Hindlimb muscle (tissue), 1 donor: ENCODE results near the gene AFG1L. TPM values are rescaled to one million over a fixed set of nuclear protein-coding genes. Genes with fewer than 3 reads are reported as not detected.
"Not testable (repeated sequence)": the region's sequence is repeated elsewhere in the genome, so short reads cannot be mapped to it uniquely, and the experiment has no call there.

ENCODE experiments used
- DNase-seq: peaks from one replicate; pipeline ENCODE4 v3.0.0-alpha.2; 2013
- polyA plus RNA-seq: library from polyadenylated mRNA; unstranded; fragments of 120-200 nt; gene quantifications from one replicate; pipeline ENCODE4 v1.2.1, GENCODE V29; 2013; ENCODE audit not compliant: insufficient read length

The AFG1L gene
- polyA plus RNA-seq, 1 donor = 6.7 TPM

GRCh38 chr6:108355120-108355519 lies 60.3 kb downstream of the AFG1L start:
- DNase-seq = no peak

GRCh38 chr6:108355890-108356289 lies 61.0 kb downstream of the AFG1L start:
- DNase-seq = no peak

GRCh38 chr6:108359901-108360882 lies 65.3 kb downstream of the AFG1L start:
- no peak for DNase-seq

DNA sequence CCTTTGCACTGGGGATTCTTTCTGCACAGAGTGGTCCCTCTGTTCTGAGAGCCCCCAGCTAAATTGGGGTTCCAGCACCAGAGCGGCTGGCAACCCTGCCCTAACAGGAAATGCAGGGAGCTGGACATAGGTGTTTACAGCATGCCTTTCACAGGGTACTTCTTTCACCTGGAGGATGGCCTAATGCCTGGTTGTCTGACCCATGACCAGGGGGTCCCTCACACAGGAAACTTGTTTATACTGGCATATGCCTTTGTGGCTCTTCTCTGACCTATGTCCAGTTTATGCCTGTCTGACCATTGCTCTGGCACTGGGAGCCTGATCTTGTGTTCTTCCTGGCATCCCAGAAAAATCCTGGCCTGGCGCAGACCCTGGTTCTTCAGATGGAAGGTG lies 66.1 kb downstream of the AFG1L start:
- DNase-seq = no peak

DNA sequence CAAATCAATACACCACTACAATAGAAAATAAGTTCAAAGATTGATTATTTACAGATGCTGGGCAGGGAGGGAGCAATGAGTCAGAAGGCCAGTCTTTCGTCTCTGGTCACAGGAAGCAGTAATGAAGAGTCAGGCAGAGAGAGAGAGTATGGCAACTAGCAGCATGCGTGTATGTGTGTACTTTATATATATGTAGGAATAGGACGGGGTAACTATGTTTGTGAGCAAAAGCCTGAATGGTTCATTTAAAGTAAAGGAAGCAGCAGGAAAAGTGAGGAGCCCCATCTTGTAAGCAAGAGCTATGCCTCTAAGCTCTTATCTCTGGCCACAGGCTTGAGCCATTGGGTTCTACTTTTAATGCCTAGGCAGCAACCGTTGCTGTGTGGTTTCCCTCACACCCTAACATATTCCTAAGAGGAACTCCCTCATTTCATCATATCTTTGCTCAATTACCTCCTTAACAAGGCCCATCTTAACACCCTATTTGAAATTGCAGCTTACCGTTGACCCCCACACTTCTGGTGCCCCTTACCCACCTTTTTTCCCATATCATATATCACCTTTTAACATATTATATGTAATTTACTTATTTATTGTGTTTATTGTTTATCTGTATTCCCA lies 66.6 kb downstream of the AFG1L start:
- no peak for DNase-seq

DNA sequence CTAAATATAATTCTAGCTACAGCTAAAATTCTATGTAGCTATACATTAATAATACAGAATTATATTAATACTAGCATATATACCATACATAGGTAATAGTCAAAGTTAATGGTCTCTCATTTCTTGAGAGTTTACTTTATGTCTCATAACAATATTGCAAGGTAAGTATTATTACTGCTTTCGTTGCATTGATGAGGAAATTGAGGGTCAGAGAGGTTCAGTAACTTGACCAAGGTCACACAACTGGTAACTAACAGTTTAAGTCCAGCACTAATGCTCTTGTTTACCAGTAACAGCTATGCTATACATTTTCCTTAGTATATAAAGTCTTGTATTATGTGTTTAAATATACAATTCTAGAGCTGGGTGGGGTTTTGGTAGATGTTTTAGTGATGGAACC lies 67.6 kb downstream of the AFG1L start:
- no peak for DNase-seq

GRCh38 chr6:108363113-108363512 lies 68.3 kb downstream of the AFG1L start:
- DNase-seq = no peak

DNA sequence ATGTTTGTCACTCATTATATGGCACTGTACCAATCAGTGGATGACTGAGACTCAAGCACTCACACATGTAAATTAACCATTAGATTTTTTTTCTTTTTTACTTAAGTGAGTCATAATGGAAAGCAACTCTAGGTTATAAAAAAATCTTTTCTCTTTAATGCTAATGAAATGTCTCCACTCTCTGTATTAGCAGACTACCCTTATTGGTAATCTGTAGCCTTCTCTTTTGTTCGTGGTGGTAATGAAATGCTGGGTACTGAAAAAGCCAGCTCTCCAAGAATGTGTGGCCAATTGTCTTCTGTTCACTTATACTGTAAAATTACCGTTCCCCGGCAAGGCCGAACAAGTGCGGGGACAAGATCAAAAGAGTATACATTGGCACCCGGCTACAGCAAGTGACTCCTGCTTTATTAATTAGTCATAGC lies 69.0 kb downstream of the AFG1L start:
- no peak for DNase-seq

GRCh38 chr6:108364470-108364869 lies 69.6 kb downstream of the AFG1L start:
- DNase-seq = no peak

- DNase-seq = no peak
Measured at GRCh38 chr6:108365478-108365877, 70.6 kb downstream of the AFG1L start.

DNA sequence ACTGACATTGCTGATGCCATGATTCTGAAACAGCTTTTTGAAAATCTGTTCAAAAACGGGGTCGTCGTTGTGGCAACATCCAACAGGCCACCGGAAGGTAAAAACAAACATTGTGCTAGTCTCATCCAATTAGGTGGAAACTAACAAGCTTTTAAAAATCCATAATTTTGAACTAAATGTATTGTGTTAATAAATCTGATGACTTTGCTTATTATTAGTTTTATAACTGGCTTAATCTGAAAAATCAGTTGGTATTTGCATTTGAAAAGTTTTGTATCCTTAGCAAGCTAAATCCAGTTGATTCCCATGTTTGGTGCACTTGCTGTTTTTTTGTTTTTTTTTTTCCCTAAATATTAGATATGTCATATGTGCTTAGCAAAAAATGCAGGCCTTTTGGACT lies 71.4 kb downstream of the AFG1L start:
- no peak for DNase-seq

- DNase-seq = no peak
Measured at GRCh38 chr6:108368431-108369030, 73.7 kb downstream of the AFG1L start.

DNA sequence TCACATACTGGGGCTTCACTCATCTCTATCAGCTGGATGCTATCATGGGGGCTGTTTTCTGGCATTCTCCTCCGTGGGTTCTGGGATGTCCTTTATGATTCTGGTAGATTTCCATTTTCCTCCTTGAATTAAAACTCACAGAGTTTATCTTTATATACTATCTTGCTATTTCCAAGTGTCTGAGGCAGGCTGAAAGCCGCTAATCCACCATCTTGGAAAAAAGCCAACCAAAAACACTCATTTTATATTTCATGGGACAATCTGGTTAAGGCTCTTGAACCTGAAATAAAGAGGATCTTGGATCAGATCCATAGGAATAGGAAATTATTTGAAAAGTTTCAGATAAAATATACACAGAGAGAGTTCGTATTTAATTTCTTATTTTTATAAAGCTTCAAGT lies 86.0 kb downstream of the AFG1L start:
- peak; percentile 7 for DNase-seq

DNA sequence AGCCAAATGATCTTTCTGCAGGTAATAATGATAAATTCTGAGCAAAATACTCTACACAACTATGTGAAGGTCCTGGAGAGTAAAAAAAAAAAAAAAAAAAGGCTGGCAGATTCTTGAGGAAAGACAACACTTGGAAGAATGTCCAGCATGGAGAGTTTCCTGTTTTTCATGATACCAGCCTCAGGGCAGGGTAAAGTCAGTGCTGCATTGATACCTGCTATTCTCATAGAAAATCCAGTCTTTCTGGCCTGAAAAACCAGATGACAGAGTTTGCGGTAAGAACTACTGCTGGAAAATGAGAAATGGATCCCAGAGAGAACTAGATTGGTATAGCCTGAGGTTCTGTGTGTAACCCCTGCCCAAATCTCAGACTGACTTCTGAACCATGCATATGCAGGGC lies 89.1 kb downstream of the AFG1L start:
- peak; percentile 11 for DNase-seq

DNA sequence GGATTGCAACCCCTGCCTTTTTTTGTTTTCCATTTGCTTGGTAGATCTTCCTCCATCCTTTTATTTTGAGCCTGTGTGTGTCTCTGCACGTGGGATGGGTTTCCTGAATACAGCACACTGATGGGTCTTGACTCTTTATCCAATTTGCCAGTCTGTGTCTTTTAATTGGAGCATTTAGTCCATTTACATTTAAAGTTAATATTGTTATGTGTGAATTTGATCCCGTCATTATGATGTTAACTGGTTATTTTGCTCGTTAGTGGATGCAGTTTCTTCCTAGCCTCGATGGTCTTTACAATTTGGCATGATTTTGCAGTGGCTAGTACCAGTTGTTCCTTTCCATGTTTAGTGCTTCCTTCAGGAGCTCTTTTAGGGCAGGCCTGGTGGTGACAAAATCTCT lies 94.3 kb downstream of the AFG1L start:
- DNase-seq = not testable (repeated sequence)

DNA sequence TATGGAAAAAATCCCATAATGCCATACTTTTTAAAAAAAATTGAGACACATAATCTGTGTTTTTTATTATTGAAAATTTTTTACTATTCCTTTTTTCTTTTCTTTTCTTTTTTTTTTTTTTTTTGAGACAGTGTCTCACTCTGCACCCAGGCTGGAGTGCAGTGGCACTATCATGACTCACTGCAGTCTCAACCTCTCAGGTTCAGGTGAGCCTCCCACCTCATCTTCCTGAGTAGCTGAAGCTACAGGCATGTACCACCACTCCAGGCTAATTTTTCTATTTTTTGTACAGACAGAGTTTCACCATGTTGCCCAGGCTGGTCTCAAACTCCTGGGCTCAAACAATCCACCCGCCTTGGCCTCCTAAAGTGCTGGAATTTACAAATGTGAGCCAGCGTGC lies 100.4 kb downstream of the AFG1L start:
- DNase-seq = no peak

DNA sequence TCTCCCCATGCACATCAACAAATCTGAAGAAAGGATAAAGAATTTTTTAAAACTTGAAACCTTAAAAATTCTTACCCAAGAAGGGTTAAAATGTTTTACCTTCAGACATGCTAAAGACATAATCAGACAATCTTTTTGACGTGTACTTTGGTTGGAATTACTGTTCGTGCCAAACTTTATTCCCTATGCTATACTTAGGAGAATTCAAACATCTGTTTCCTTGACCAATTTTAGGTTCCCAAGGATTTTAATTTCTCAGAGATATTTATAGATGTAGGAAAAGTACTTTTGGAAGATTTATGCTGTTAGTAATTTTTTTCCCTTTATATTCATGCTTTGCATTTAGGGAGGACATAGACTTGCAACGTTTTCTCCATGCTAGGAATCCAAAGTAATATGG lies 108.4 kb downstream of the AFG1L start:
- peak; percentile 54 for DNase-seq

DNA sequence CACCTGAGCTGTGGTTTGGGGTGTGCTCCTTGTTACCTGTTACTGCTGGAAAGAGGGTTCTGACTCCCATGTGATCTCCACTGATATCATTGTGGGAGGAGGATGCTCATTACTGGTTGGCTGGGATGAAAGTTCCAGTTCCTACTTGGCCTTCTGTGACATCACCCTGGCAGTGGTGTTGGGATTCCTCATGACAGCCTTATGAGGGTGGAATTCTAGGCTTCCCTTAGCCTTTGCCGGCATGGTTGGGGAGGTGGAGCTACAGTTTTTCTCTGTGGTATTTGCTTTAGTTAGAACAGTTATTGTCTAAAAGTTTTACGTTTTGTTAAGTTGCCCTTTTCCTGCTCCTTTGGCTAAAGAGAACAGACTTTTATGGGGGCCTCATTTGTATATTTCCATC lies 112.1 kb downstream of the AFG1L start:
- DNase-seq = no peak

GRCh38 chr6:108407904-108408827 lies 113.3 kb downstream of the AFG1L start:
- peak; percentile 54 for DNase-seq

DNA sequence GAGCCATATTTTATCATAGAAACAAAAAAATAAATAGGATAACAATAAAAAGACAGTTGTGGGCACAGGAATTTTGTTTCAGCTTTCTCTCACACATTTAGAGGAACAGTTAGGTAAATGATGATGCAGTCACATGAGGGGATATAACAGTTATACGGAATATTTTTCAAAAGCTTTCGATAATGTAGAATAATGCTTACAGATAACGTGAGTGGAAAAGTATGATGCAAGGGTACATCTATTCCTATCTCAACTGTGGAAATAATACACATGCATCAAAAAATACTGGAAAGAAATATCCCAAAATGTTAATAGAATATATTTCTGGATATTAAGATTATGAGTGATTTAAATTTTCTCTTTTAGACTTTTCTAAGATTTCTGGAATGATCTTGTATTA lies 114.0 kb downstream of the AFG1L start:
- DNase-seq = no peak

DNA sequence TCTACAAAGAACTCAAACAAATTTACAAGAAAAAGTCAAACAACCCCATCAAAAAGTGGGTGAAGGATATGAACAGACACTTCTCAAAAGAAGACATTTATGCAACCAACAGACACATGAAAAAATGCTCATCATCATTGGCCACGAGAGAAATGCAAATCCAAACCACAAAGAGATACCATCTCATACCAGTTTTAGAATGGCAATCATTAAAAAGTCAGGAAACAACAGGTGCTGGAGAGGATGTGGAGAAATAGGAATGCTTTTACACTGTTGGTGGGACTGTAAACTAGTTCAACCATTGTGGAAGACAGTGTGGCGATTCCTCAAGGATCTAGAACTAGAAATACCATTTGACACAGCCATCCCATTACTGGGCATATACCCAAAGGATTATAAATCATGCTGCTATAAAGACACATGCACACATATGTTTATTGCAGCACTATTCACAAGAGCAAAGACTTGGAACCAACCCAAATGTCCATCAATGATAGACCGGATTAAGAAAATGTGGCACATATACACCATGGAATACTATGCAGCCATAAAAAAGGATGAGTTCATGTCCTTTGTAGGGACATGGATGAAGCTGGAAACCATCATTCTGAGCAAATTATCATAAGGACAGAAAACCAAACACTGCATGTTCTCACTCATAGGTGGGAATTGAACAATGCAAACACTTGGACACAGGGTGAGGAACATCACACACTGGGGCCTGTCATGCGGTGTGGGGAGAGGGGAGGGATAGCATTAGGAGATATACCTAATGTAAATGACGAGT lies 121.4 kb downstream of the AFG1L start:
- DNase-seq = not testable (repeated sequence)

DNA sequence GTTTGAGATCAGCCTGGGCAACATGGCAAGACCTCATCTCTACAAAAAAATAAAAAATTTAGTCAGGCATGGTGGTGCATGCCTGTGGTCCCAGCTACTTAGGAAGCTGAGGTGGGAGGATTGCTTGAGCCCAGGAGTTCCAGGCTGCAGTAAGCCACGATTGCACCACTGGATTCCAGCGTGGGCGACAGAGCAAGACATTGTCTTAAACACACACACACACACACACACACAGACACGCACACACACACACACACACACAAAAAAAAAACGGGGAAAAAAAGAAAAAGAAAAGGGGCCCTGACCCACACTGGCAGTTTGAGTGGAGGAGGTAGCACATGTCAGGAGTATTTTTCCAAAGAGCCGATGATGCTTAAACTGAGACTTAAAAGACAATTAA lies 122.2 kb downstream of the AFG1L start:
- DNase-seq = no peak
